K562 (cell line): ENCODE measurements around the gene SPNS2. TPM values are rescaled to one million over a fixed set of nuclear protein-coding genes. Genes with fewer than 3 reads are reported as not detected.

Experiments used
- CHD2 ChIP-seq: IDR thresholded peaks from 2 replicates; pipeline ENCODE4 v1.6.1; 2011; ENCODE audit warnings: low read depth, low read length
- CXXC5 ChIP-seq: fragments of 250-450 bp; sonication (Bioruptor Pico); IDR thresholded peaks from 2 replicates; pipeline ENCODE4 v1.8.0; 2022; ENCODE audit warnings: inconsistent platforms, mild to moderate bottlenecking, moderate library complexity
- FIP1L1 ChIP-seq: fragments of 200-400 bp; formaldehyde crosslinking; IDR thresholded peaks from 2 replicates; pipeline ENCODE4 v1.6.1; 2018; ENCODE audit warnings: mild to moderate bottlenecking, low read depth, low read length; ENCODE audit not compliant: poor library complexity, severe bottlenecking
- MGA ChIP-seq: fragments of 450-650 bp; IDR thresholded peaks from 2 replicates; pipeline ENCODE4 v1.6.1; 2016; ENCODE audit warnings: mild to moderate bottlenecking, moderate library complexity
- NCOR1 ChIP-seq: fragments of 450-650 bp; IDR thresholded peaks from 2 replicates; pipeline ENCODE4 v1.6.1; 2016; ENCODE audit warnings: mild to moderate bottlenecking, moderate library complexity
- POLR2A ChIP-seq: fragments of 450-650 bp; conservative IDR thresholded peaks from 2 replicates; pipeline ENCODE4 v1.6.1; 2016
- POLR2AphosphoS2 ChIP-seq: IDR thresholded peaks from 2 replicates; pipeline ENCODE4 v1.6.1; 2012; ENCODE audit warnings: low read length, improper control_type of control experiment
- POLR2G ChIP-seq: fragments of 200-400 bp; formaldehyde crosslinking; IDR thresholded peaks from 2 replicates; pipeline ENCODE4 v1.6.1; 2017; ENCODE audit warnings: low read depth, mild to moderate bottlenecking, antibody characterized with exemption, low read length, moderate library complexity
- SUPT5H ChIP-seq: fragments of 450-650 bp; IDR thresholded peaks from 2 replicates; pipeline ENCODE4 v1.6.1; 2016
- ZFP36 ChIP-seq: fragments of 150-350 bp; IDR thresholded peaks from 2 replicates; pipeline ENCODE4 v1.6.1; 2018; ENCODE audit warnings: low read length, low read depth; ENCODE audit not compliant: partially characterized antibody
- ZHX1 ChIP-seq: fragments of 150-350 bp; conservative IDR thresholded peaks from 2 replicates; pipeline ENCODE4 v1.6.1; 2014; ENCODE audit warnings: low read length
- ZNF197 ChIP-seq: fragments of 200-800 bp; sonication (Bioruptor generic); IDR thresholded peaks from 2 replicates; pipeline ENCODE4 v1.6.1; 2016; ENCODE audit warnings: low read depth, missing genetic modification characterization, missing compliant biosample characterization
- ZNF740 ChIP-seq, 3 experiments: fragments of 200-800 bp in 1 of 3; sonication (Bioruptor generic) in 1 of 3; sonication (generic) in 1 of 3; formaldehyde crosslinking in 1 of 3; IDR thresholded peaks; 2 replicates each; pipeline versions ENCODE4 v1.6.1 to v1.8.0; 2016 to 2022; ENCODE audit warnings: mild to moderate bottlenecking in 2 of 3, missing compliant biosample characterization in 2 of 3, missing genetic modification characterization in 2 of 3, missing genetic modification reagents in 1 of 3
- polyA plus RNA-seq, 8 experiments: library from polyadenylated mRNA; depleted of rRNA in 4 of 8; stranded (reverse) in 5 of 8; unstranded in 3 of 8; fragments of >200 nt; fragmentation: Nextera tagmentation in 2 of 8; fragmentation: Illumina TruSeq in 1 of 8; extraction: Ambion mirVana in 2 of 8; extraction: Trizol in 1 of 8; gene quantifications; 2 replicates each; pipeline versions ENCODE4 v1.2.1 to v1.2.3, GENCODE V29; 2011 to 2014; ENCODE audit warnings: inconsistent platforms in 1 of 8, missing spikeins in 1 of 8
- total RNA-seq, 7 experiments: library from RNA; depleted of rRNA in 6 of 7; stranded (reverse); fragments of >200 nt in 6 of 7; fragmentation: Illumina TruSeq in 2 of 7; extraction: Trizol in 2 of 7; gene quantifications; 2 replicates each; pipeline versions ENCODE4 v1.2.1 to v1.2.3, GENCODE V29; 2011 to 2021; ENCODE audit warnings: low replicate concordance in 1 of 7

SPNS2 gene
- total and polyA plus RNA-seq, 9 of the 15 experiments (the other 6 are each of a cell fraction or from before 2014, with no cell fraction given): 0.06 TPM; not detected in 8

GRCh38 chr17:4536259-4536741 lies 37.6 kb downstream of the SPNS2 start (continued):
- TF ChIP-seq MGA: no peak
- TF ChIP-seq CHD2: 0 out of 2 replicates have a peak, but pooled peaks have one; percentile 25
- TF ChIP-seq NCOR1: no peak
- TF ChIP-seq CXXC5 (CRISPR knock-in tag): 0 out of 2 replicates have a peak, but pooled peaks have one; percentile 15
- peak; percentile 57 for TF ChIP-seq POLR2A
- TF ChIP-seq ZFP36: no peak
- TF ChIP-seq POLR2AphosphoS2: peak; percentile 63; the same call in 1 of the 2 replicates
- no peak for TF ChIP-seq ZNF197
- no peak for TF ChIP-seq ZHX1
- peak; percentile 65 for TF ChIP-seq POLR2G
- 0 out of 2 replicates have a peak, but pooled peaks have one; percentile 65 for TF ChIP-seq ZNF740 (CRISPR knock-in tag; IDR thresholded peaks at IDR 0.05)
- TF ChIP-seq ZNF740 (tag; IDR thresholded peaks at IDR 0.05): no peak
- peak; percentile 54 for TF ChIP-seq FIP1L1
- TF ChIP-seq SUPT5H: 0 out of 2 replicates have a peak, but pooled peaks have one; percentile 19
